GOT3 (cell line): ENCODE results near the gene MORF4L1.
"Not testable (repeated sequence)": the region's sequence is repeated elsewhere in the genome, so short reads cannot be mapped to it uniquely, and the experiment has no call there.

ENCODE experiments used
- DNase-seq: peaks from one replicate; lab custom pipeline; 2025; ENCODE audit warnings: mixed read lengths; lab: John Stamatoyannopoulos, UW

Gene MORF4L1

GRCh38 chr15:78859971-78860719 lies 12.5 kb upstream of the MORF4L1 start:
- DNase-seq: peak; percentile 55

- not testable (repeated sequence) for DNase-seq
Observed at GRCh38 chr15:78865585-78865984, 7.1 kb upstream of the MORF4L1 start.

GRCh38 chr15:78866031-78866430 lies 6.7 kb upstream of the MORF4L1 start:
- not testable (repeated sequence) for DNase-seq

GRCh38 chr15:78866803-78867202 lies 5.9 kb upstream of the MORF4L1 start:
- DNase-seq: no peak

GRCh38 chr15:78868366-78868765 lies 4.3 kb upstream of the MORF4L1 start:
- DNase-seq: no peak

GRCh38 chr15:78871483-78872127 lies 1.1 kb upstream of the MORF4L1 start:
- DNase-seq: not testable (repeated sequence)

- peak; percentile 67 for DNase-seq
Observed at GRCh38 chr15:78872972-78873792, 492 bp downstream of the MORF4L1 start.

- DNase-seq: no peak
Observed at GRCh38 chr15:78873793-78874765, 1.4 kb downstream of the MORF4L1 start.

- DNase-seq: no peak
Observed at GRCh38 chr15:78875107-78875914, 2.6 kb downstream of the MORF4L1 start.

- DNase-seq: not testable (repeated sequence)
Observed at GRCh38 chr15:78876954-78877353, 4.3 kb downstream of the MORF4L1 start.

- DNase-seq: no peak
Observed at GRCh38 chr15:78878356-78878755, 5.7 kb downstream of the MORF4L1 start.

- no peak for DNase-seq
Observed at GRCh38 chr15:78879517-78880241, 7.0 kb downstream of the MORF4L1 start.

GRCh38 chr15:78880242-78880533 lies 7.5 kb downstream of the MORF4L1 start:
- DNase-seq: no peak

GRCh38 chr15:78880813-78881212 lies 8.1 kb downstream of the MORF4L1 start:
- DNase-seq: no peak

GRCh38 chr15:78881681-78882080 lies 9.0 kb downstream of the MORF4L1 start:
- DNase-seq: no peak

- no peak for DNase-seq
Observed at GRCh38 chr15:78889000-78889399, 16.3 kb downstream of the MORF4L1 start.

GRCh38 chr15:78893538-78893937 lies 20.8 kb downstream of the MORF4L1 start:
- no peak for DNase-seq

GRCh38 chr15:78895471-78895870 lies 22.8 kb downstream of the MORF4L1 start:
- no peak for DNase-seq

- no peak for DNase-seq
Observed at GRCh38 chr15:78898540-78898939, 25.9 kb downstream of the MORF4L1 start.
